CD4-positive, alpha-beta T cell treated with Interferon gamma for 1 hour (primary cell): ENCODE data around the gene METTL9.
A peak's percentile ranks its signal among the peaks of the same experiment; 100 is the strongest.
"Not testable (repeated sequence)": the region's sequence is repeated elsewhere in the genome, so short reads cannot be mapped to it uniquely, and the experiment has no call there.

Experiments
- DNase-seq: peaks from one replicate; pipeline ENCODE4 v3.0.0-alpha.2; 2020

Gene METTL9

DNA sequence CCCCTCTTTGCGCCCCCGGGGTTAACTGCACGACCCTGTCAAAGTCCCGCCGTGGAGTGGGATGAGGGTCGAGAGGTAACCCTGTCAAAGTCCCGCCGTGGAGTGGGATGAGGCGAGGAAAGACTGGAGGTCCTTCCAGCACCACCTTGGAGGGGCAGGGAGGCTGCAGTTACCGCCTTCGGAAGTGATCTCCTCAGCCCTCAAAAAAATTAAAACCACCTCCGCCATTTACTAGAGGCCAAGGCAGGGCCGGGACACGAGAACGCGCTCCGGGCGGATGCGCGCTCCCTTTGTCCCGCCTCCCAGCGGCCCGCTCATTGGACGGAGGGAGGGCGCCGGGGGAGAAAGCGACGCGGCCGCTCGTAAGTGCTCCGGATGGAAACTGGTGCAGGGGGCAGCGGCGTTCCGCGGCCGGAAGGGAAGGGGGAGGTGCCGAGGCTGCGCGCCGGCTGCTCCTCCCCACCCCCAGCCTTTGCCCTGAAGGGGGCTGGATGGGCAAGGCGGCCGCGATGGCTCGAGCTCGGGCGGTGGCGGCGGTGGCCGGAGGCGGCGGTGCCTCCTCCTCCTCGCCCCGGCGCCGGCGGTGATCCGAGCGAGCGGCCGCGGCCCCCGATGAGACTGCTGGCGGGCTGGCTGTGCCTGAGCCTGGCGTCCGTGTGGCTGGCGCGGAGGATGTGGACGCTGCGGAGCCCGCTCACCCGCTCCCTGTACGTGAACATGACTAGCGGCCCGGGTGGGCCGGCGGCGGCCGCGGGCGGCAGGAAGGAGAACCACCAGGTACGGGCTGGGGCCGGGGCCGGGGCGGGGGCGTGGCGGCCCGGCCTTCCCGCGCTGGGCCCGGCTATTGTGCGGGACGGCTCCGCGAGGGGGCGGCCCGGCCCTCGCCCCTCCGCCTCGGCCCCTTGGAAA, at the start of gene METTL9:
METTL9 (plus strand) TSS at position 456 of the 909 bp plus-strand sequence; CDS start at position 613, 157 bp downstream.
- peak; percentile 94 for DNase-seq

DNA sequence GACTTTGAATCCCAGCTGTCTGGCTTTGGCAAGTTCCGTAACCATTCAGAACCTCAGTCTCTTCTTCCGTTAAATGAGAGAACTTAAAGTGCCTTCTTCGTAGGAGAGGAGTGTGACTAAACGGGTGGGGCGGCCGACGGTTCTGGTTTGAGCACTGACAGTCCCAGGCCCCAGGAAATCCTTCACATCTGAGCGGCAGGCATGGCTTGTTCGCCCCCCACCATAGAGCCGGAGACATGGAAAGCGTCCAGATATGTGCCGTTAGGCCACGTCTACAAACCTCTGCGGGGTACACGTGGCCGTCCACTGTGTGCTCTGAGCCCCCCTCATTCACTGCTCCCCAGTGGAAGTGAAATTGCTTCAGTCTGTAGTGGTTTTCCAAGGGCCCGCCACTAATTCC, 49.4 kb upstream of the METTL9 start:
- not testable (repeated sequence) for DNase-seq

DNA sequence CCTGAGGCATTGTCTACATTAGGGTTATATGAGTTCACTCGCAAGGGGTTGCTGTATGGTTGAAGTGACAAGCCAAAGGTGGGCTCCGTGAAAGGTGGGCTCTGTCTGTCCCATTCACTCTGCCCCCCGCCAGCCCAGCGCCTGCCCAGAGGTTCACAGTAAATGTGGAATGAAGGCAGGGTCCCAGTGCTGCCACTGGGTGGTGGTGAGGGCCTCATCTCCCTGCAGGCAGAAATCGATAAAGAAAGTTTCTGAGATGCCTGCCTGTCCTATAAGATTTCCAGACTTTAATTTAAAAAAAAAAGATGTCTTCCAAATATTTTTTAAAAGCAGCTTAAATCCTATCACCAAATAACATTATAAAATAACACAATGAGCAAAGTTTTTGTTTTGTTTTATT, 48.9 kb upstream of the METTL9 start:
- not testable (repeated sequence) for DNase-seq

DNA sequence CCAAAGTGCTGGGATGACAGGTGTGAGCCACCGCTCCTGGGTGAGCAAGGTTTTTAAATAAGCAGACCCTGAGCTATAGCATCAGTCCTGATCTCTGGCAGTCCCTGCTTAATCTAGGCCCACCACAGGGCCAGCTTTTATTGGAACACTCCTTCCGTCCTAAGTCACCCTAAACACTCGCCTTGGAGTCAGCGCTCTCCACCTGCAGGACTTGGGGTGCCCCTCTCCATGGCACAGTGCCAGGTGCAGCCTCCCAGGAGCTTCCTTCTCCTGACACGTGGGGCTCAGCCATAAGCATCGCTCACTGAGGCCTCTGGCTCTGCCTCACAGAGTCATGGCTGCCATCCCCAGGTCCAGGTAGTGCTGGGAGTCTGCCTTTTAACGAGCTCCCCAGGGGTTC, 48.3 kb upstream of the METTL9 start:
- DNase-seq = not testable (repeated sequence)

DNA sequence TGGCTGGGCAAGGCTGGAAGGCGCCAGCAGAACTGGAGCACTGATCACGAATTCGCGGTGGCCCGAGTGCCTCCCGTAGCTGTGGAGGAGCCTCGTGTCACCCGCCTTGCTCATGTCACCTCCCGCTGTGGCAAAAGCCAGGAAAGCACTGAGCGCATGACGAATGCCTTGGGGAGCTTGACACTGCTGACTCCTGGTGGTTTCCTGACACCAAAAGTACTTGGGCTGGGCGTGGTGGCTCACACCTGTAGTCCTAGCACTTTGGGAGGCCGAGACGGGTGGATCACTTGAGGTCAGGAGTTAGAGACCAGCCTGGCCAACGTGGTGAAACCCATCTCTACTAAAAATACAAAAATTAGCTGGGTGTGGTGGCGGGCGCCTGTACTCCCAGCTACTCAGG, 47.8 kb upstream of the METTL9 start:
- DNase-seq = not testable (repeated sequence)

DNA sequence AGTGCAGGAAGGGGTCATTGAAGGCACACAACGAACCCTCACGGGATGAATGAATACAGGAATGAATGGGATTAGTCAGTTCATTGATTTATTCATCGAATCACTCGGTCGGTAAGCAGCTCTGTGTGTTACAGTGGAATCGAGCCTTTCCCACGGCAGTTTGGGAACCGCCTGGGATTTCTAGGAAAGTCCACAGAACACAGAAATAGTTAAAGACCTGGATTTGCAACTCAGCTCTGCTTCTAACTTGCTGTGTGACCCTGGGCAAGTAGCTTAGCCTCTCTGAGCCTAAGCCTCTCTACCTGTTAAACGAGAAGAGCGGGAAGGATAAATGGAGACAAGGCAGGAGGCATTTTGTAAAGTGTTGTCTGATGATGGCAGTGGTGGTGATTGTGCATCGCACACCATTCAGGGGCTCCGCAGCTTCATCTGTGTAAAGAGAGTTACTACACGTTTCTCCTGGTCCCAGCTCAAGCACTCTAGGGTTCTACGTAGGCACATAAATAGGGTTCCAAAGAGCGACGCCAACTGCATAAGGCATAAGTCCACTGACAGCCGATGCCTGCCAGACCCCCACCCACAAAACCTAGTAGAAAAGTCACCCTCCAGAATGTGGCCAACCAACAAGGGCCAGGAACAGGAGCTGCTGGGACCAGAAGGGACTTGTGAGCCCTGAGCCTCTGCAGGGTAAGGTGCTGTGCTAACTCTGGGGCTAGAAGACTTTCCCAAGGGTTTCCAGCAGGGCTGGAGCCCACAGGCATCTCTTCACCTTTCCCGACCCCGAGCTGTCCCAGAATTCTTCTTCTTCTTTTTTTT, 45.7 kb upstream of the METTL9 start:
- DNase-seq = not testable (repeated sequence)

DNA sequence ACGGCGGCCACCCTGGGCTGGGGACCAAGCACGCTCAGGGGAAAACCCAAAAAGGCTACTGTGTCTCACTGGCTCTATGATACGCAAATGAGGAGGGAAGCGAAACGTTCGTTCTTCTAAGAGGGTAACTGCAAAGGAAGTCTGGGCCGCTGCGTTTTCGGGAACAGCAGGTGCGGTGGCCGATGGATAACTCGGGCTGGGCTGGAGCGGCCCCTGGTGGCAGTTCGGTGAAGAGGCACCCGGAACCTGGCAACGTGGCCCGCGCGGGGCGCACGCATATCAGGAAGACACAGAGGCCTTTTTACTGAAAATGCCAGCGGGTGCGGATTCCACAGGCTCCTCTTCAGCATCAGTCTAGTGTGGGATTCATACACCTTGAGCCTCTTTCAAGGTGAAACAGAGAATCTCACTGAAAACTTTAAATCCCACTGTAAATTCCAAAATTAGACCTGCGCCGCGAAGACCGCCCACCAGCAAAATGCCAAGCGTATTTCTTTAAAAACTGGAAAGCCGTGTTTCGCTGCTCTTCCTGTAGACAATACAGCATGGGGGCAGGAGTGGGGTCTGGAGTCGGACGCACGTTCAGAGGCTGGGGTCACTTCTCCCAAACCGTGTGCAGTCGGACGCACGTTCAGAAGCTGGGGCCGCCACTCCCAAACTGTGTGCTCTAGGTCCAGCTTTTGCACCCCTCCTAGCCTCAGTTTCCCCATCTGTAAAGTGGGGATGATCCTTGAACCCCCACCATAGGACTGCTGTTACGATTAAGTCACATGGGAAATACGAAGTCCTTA, 44.4 kb upstream of the METTL9 start:
- peak; percentile 84 for DNase-seq

DNA sequence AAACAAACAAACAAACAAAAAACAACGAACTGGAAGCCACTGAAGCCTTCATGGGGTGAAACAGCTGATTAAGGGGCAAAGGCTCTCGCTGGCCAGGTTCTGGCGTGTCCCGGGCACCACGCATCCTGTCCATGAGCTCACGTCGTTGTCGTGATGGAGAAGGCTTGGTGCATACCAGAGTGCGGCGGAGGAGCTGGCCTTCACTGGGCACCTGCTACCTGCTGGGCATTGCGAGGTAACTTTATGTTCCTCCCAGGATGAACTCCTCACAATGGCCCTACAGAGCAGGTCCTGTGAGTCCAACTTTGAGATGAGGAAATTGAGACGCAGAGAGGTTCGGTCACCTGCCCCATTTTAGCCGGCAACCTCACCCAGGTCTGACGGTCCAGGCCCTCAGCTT, 43.8 kb upstream of the METTL9 start:
- not testable (repeated sequence) for DNase-seq

DNA sequence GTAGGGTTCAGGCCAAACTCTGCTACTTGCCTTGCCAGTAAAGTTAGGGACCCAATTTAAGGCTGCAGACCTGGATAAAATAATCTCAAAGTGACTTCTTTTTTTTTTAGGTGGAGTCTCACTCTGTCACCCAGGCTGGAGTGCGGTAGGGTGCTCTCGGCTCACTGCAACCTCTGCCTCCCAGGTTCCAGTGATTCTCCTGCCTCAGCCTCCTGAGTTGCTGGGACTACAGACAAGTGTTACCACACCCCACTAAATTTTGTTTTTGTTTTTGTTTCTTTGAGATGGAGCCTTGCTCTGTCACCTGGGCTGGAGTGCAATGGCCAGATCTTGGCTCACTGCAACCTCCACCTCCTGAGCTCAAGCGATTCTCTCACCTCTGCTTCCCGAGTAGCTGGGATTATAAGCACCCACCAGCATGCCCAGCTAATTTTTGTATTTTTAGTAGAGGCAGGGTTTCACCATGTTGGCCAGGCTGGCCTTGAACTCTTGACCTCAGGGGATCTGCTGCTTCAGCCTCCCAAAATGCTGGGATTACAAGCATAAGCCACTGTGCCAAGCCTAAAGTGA, 43.3 kb upstream of the METTL9 start:
- not testable (repeated sequence) for DNase-seq

DNA sequence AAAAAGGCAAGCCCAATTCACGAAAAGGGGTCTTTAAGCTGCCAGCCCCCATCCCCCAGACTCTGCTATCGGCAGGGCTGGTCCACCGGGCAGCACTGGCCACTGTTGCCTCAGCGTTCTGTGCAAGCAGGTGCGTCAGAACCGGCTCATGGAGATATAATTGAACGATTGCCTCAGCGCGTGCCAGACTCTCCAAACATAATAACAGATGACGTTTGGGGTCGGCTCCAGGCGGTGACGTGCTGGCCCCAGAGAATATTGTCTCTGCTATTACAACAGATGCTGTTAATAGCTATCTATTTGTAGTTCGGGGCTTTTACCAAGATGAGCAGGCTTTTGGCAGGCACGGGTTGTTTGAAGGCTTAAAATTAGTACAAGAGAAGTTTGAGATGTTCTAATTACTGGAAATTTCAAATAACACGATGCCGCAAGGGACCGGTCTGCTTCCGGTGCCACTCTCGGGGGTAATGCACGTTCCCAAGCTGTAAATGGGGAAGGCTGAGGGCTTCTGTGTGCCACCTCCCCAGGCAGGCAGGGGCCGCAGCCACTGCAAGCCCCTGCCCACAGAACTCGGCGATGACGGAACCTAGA, 42.6 kb upstream of the METTL9 start:
- DNase-seq = not testable (repeated sequence)

DNA sequence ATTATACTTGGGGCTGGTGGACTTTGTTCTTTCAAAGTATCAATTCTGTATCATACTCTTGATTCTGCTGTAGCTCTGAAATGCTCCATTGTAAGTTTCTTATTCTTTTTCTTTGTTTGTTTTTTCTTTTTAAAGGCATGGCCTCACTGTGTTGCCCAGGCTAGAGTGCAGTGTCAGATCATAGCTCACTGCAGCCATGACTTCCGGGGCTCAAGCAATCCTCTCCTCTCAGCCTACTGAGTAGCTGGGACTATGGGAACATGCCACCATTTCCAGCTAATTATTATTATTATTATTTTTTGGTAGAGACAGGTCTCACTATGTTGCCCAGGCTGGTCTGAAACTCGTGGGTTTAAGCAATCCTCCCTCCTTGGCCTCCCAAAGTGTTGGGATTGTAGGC, 38.9 kb upstream of the METTL9 start:
- DNase-seq = no peak

DNA sequence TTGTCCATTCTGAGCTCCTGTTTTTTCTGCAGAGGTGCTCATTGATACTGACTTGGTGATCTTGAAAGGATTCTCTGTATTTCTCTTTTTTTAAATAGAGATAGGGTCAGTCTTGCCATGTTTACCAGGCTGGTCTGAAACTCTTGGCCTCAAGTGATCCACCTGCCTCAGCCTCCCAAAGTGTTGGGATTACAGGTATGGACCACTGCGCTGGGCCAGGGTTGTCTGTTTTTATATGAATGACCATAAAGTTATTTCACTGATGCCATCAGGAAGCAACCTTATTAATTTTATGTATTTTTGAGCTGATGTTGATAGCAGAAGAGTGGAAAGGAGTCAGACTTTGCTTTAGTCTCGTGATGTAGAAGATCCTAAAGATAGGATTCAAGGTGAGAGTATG, 35.7 kb upstream of the METTL9 start:
- no peak for DNase-seq

DNA sequence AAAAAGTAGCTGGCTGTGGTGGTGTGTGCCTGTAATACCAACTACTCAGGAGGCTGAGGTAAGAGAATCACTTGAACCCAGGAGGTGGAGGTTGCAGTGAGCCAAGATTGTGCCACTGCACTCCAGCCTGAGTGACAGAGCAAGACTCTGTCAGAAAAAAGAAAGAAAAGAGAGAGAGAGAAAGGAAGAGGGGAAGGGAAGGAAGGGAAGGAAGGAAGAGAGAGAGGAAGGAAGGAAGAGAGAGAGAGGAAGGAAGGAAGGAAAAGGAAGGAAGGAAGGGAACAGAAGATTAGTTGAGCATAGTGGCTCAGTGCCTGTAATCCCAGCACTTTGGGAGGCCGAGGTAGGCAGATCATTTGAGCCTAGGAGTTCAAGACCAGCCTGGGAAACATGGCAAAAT, 35.0 kb upstream of the METTL9 start:
- DNase-seq = not testable (repeated sequence)

DNA sequence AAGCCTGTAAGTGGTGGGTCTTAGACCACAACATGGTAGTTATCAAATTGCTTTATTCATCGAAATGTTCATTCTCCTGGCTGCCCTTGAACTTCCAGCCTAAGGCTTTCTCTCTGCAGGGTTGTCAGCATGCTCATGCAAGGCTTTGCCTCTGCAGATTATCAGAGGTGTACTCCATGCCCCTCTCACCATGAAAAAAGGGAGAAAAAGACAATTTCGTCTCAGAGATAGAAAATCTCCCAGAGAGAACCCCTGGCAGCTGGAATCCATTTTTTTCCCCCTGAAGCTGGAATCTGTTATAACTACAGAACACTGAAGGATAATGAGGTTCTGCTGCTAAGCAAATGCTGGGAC, 33.9 kb upstream of the METTL9 start:
- DNase-seq = no peak

DNA sequence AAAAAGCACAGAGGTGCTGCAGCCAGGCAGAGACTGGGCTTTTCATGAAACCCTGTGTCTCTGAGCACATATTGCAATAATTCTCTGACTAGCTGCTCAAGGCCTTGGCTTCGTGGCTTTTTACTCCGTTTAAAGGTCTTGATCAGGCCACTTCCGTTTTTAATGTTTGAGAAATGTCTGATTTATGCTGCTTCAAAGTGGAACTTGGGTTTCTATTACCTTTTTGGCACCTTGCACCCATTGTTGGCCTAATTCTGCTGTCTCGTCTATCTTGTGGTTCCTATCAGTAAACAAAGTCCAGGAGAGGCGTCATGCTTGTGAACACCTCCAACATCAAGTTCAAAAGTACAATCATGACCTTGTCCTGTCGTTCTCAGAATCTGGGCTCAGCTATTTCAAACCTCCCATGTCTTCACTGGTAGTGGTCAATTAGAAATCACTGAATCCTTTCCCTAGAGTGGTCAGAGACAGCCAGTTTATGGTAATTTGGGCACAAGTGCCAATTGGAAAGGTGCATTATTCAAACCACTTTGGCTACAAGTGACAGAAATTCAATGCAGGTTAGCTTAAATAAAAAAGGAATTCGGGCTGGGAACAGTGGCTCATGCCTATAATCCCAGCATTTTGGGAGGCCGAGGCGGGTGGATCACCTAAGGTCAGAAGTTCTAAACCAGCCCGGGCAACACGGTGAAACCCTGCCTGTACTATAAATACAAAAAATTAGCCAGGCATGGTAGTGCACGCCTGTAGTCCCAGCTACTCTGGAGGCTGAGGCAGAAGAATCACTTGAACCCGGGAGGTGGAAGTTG, 33.3 kb upstream of the METTL9 start:
- DNase-seq = no peak

DNA sequence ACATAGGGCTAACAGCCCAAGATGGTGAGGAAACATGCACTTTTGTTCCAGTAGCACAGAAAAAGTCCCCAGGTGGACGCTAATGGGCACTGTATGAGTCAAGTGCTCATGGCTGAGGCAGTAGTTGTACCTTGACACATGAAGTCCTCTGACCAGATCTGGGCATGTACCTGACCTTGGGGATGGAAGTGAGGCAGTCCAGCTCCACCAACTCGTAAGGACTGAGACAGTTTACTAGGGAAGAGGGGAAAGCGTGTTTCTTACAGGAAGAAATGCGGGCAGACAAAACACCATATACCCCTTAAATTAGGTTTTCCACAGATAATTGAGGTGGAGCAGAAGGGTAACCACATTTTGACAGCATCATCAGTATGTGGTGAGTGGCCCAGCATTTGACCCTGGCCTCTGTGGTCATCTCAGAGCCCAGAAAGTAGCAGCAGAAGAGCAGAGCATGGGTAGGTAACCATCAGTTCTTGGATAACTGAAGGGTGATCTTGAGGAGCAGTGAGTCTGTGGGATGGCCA, 32.4 kb upstream of the METTL9 start:
- no peak for DNase-seq

DNA sequence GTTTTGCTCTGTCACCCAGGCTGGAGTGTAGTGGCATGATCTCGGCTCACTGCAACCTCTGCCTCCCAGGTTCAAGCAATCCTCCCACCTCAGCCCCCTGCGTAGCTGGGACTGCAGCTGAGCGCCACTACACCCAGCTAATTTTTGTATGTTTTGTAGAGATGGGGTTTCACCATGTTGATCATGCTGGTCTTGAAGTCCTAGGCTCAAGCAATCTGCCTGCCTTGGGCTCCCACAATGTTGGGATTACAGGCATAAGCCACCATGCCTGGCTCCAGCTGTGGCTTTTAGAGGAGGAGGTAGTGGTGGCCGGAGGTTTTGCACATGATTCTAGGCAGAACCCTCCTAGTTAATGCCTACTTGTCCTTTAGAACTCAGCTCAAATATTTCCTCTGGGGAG, 31.9 kb upstream of the METTL9 start:
- DNase-seq = not testable (repeated sequence)

DNA sequence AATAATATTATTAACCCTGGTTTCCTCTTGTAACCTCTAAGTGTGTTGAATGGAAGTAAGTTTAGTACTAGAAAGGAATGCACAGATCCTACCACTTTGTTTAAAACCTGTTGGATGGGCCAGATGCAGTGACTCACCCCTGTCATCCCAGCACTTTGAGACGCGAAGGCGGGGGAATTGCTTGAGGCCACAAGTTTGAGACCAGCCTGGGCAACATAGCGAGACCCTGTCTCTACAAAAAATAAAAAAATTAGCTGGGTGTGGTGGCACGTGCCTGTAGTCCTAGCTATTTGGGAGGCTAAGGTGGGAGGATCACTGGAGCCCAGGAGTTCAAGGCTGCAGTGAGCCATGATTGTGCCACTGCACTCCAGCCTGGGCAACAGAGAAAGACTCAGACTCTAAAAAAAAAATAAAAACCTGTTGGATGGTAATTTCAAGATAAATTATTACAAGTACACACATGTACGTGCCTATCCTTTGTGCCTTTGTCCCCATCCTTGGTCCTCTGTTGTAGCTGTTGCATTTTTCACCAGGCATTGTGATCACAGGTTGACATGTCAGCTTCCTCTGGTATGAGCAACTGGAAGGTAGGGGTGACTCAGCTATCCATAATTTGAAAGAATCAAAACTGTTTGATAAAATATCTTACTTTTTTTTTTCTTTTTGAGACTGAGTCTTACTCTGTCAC, 30.7 kb upstream of the METTL9 start:
- DNase-seq = no peak

DNA sequence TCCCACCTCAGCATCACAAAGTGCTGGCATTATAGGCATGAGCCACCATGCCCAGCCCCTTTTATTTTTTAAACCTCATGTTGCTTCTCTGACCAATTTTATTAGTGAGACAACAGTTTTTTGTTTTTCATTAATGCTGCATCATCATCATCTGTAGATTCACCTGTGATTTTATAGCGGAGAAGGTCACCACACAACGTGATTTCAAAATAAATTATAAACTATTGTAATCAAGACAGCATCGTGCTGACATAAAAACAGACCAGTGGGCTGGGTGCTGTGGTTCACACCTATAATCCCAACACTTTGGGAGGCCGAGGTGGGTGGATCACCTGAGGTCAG, 28.7 kb upstream of the METTL9 start:
- no peak for DNase-seq

DNA sequence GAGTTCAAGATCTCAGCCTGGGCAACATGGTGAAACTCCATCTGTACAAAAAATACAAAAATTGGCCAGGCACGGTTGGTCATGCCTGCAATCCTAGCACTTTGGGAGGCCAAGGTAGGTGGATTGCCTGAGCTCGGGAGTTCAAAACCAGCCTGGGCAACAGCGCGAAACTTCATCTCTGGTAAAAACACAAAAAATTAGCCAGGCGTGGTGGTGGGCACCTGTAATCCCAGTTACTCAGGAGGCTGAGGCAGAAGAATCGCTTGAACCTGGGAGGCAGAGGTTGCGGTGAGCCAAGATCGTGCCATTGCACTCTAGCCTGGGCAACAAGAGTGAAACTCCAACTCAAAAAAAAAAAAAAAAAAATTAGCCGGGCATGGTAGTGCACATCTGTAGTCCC, 25.9 kb upstream of the METTL9 start:
- not testable (repeated sequence) for DNase-seq

DNA sequence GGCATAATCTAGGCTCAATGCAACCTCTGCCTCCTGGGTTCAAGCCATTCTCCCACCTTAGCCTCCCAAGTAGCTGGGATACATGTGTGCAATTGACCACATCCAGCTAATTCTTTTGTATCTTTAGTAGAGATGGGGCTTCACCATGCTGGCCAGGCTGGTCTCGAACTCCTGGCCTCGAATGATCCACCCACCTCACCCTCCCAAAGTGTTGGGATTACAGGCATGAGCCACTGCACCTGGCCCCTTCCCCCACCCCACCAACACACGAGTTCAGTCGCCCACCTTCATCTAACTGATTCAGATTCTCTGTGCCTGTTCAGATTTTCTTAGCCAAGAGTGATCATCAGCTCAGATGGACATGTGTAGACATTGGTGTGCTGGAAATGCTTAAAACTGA, 25.0 kb upstream of the METTL9 start:
- DNase-seq = no peak
